Cardiac fibroblast (primary cell): ENCODE results near the gene SETD7.

ENCODE experiments used
- DNase-seq, 2 donors: peaks; one replicate each; pipeline versions ENCODE4 v3.0.0 to v3.0.0-alpha.2; 2010; ENCODE audit warnings: low read depth in 2 of 2
- H3K4me3 ChIP-seq, 2 donors: replicated peaks in 1 of 2; 1 replicate in 1 of 2; 2 replicates in 1 of 2; pipeline ENCODE4 v1.5.1; 2011; ENCODE audit warnings: low read depth in 2 of 2, low read length in 2 of 2, mild to moderate bottlenecking in 2 of 2, moderate library complexity in 1 of 2
- CTCF ChIP-seq: IDR thresholded peaks from one replicate; pipeline ENCODE4 v1.5.1; 2011; ENCODE audit warnings: low read depth, mild to moderate bottlenecking, low read length, inconsistent platforms

SETD7 gene

GRCh38 chr4:139521754-139522401 lies 34.1 kb downstream of the SETD7 start:
- TF ChIP-seq CTCF = no peak
- H3K4me3 ChIP-seq = no peak overlapping the region

GRCh38 chr4:139515531-139515958 lies 40.5 kb downstream of the SETD7 start:
- TF ChIP-seq CTCF = no peak
- peak in 1 of 2 donors; percentile 35 for DNase-seq
- no peak overlapping the region for H3K4me3 ChIP-seq

More at GRCh38 chr4:139521754-139522401, 34.1 kb downstream of the SETD7 start:
- DNase-seq = no peak

GRCh38 chr4:139514382-139515059 lies 41.5 kb downstream of the SETD7 start:
- no peak overlapping the region for H3K4me3 ChIP-seq
- DNase-seq = no peak
- TF ChIP-seq CTCF = no peak

- DNase-seq = peak; percentile 23 to 65
- no peak for TF ChIP-seq CTCF
- H3K4me3 ChIP-seq = no peak overlapping the region
Observed at GRCh38 chr4:139511320-139511719, 44.7 kb downstream of the SETD7 start.

GRCh38 chr4:139509727-139510410 lies 46.1 kb downstream of the SETD7 start:
- no peak overlapping the region for H3K4me3 ChIP-seq
- TF ChIP-seq CTCF = peak; percentile 27
- DNase-seq = peak; percentile 22 to 39

GRCh38 chr4:139508581-139509237 lies 47.3 kb downstream of the SETD7 start:
- TF ChIP-seq CTCF = no peak
- no peak for DNase-seq
- H3K4me3 ChIP-seq = no peak overlapping the region
